MCF 10A (cell line): Measurements from ENCODE around the gene GTF2H2C. TPM values are rescaled to one million over a fixed set of nuclear protein-coding genes. Genes with fewer than 3 reads are reported as not detected.
A peak's percentile ranks its signal among the peaks of the same experiment; 100 is the strongest.
"Not testable (repeated sequence)": the region's sequence is repeated elsewhere in the genome, so short reads cannot be mapped to it uniquely, and the experiment has no call there.

Source experiments
- Bru-seq: library from RNA; stranded (reverse); fragments of 400-500 nt; gene quantifications from one replicate; lab custom pipeline; 2021; lab: Mats Ljungman, UMichigan
- BruChase-seq, 2 experiments: library from RNA; stranded (reverse); fragments of 400-500 nt; gene quantifications; one replicate each; lab custom pipeline; 2021; lab: Mats Ljungman, UMichigan
- BruUV-seq: library from RNA; stranded (reverse); fragments of 400-500 nt; replicated peaks from 2 replicates; lab custom pipeline; 2021; lab: Mats Ljungman, UMichigan
- CTCF ChIA-PET: fragments of 300-600 bp; sonication (Branson Sonifier 250); formaldehyde crosslinking; extraction: SDS; loops from one replicate; lab custom pipeline; 2021; ENCODE audit warnings: antibody characterized with exemption, inconsistent platforms; lab: Yijun Ruan, JAX
- POLR2A ChIA-PET: fragments of 300-600, 350-650 bp; sonication (Branson Sonifier 250); formaldehyde crosslinking; extraction: SDS; loops from one replicate; lab custom pipeline; 2020; ENCODE audit warnings: antibody characterized with exemption, inconsistent platforms; lab: Yijun Ruan, JAX
- DNase-seq: peaks from one replicate; pipeline ENCODE4 v3.0.0-alpha.2; 2018; ENCODE audit not compliant: unreplicated experiment
- H3K27ac Mint-ChIP-seq: one replicate; pipeline ENCODE4 v1.8.0; 2022; ENCODE audit warnings: mild to moderate bottlenecking, low read depth, mixed read lengths; ENCODE audit not compliant: unreplicated experiment
- H3K27me3 Mint-ChIP-seq: one replicate; pipeline ENCODE4 v1.8.0; 2022; ENCODE audit warnings: mixed read lengths; ENCODE audit not compliant: insufficient read depth, unreplicated experiment
- H3K36me3 Mint-ChIP-seq: one replicate; pipeline ENCODE4 v1.8.0; 2022; ENCODE audit warnings: mild to moderate bottlenecking, moderate library complexity, mixed read lengths; ENCODE audit not compliant: insufficient read depth, unreplicated experiment
- H3K4me1 Mint-ChIP-seq: one replicate; pipeline ENCODE4 v1.8.0; 2022; ENCODE audit warnings: mixed read lengths; ENCODE audit not compliant: insufficient read depth, unreplicated experiment
- H3K4me3 Mint-ChIP-seq: one replicate; pipeline ENCODE4 v1.8.0; 2022; ENCODE audit warnings: mild to moderate bottlenecking, moderate library complexity, mixed read lengths; ENCODE audit not compliant: unreplicated experiment
- H3K9me3 Mint-ChIP-seq: one replicate; pipeline ENCODE4 v1.8.0; 2022; ENCODE audit warnings: mixed read lengths; ENCODE audit not compliant: unreplicated experiment
- CTCF ChIP-seq: fragments of 200-600 bp; IDR thresholded peaks from one replicate; pipeline ENCODE4 v1.8.0; 2022; ENCODE audit warnings: antibody characterized with exemption, mild to moderate bottlenecking; ENCODE audit not compliant: unreplicated experiment
- intact Hi-C: fragments of 100-400 bp; cut with micrococcal nuclease; formaldehyde crosslinking; loops from 2 replicates; pipeline ENCODE4 v1.14.1; 2022
- long read RNA-seq: library from polyadenylated mRNA; stranded (forward); transcript quantifications from one replicate; pipeline ENCODE4 v2.0.0, GENCODE V29; 2022
- total RNA-seq: library from RNA; stranded (reverse); gene quantifications from 2 replicates; pipeline ENCODE4 v1.2.3, GENCODE V29; 2022

Gene GTF2H2C
- total RNA-seq (35.9 and 42.2 TPM in 2 replicates), Bru-seq, nascent RNA (percentile 57 among the genes with signal in this experiment), BruChase-seq, experiment 1, labeled RNA remaining after a 6-hour chase (percentile 69 among the genes with signal in this experiment), BruChase-seq, experiment 2, labeled RNA remaining after a 2-hour chase (percentile 65 among the genes with signal in this experiment)
- long read RNA-seq, transcript GTF2H2C-201 (17 exons, 1,803 nt) = major isoform, 7 of 45 reads
- long read RNA-seq, transcript GTF2H2C-210 (16 exons, 2,952 nt) = major isoform, 7 of 45 reads
- long read RNA-seq, partial matches to known transcripts = 7 of 45 reads
- long read RNA-seq, other reads (novel, unspliced or antisense) = 23 of 45 reads

GRCh38 chr5:69559908-69560330, at the start of gene GTF2H2C:
GTF2H2C (plus strand) TSS chr5:69560191; CDS start chr5:69565133, 4,942 bp downstream.
- Mint-ChIP-seq H3K27ac (peak within 1 kb of the TSS; percentile 91), H3K4me3 (peak within 1 kb of the TSS; percentile 92)
- BruUV-seq, H3K4me1 Mint-ChIP-seq, CTCF ChIA-PET, H3K9me3 Mint-ChIP-seq, H3K27me3 Mint-ChIP-seq, H3K36me3 Mint-ChIP-seq, intact Hi-C loops: not testable (repeated sequence)
- POLR2A ChIA-PET = interaction anchor here (1.0 to 1.9 kb wide), 2 partner anchors 67 to 466 kb away, joined by 3 to 4 read pairs; partner anchors contain the start of gene SLC30A5
- peak; percentile 42 for TF ChIP-seq CTCF
- peak; percentile 72 for DNase-seq

- Mint-ChIP-seq H3K9me3 (no peaks in the 10 kb centered on the region), H3K27ac (no peak overlapping the region), H3K36me3 (no peaks in the 10 kb centered on the region), H3K4me3 (no peak overlapping the region), H3K4me1 (peaks cover 8% of the 10 kb centered on the region), H3K27me3 (no peaks in the 10 kb centered on the region)
- CTCF ChIA-PET = interaction anchor here (0.6 kb wide), 1 partner anchor 60 kb away, joined by 4 read pairs; no protein-coding TSS in a partner anchor
- BruUV-seq = no TSS peak
- POLR2A ChIA-PET = interaction anchor here (1.3 to 3.2 kb wide), 2 partner anchors 10 to 11 kb away, joined by 3 to 12 read pairs; no protein-coding TSS in a partner anchor
- no peak for DNase-seq
- TF ChIP-seq CTCF = no peak
- intact Hi-C loops = no loop called here
Measured at GRCh38 chr5:69510694-69511093, 49.3 kb upstream of the GTF2H2C start.

- Mint-ChIP-seq H3K9me3 (no peaks in the 10 kb centered on the region), H3K27ac (peak overlapping the region; percentile 62), H3K4me3 (no peak overlapping the region), H3K27me3 (no peaks in the 10 kb centered on the region), H3K36me3 (no peaks in the 10 kb centered on the region), H3K4me1 (peaks cover 13% of the 10 kb centered on the region)
- DNase-seq = peak; percentile 78
- no TSS peak for BruUV-seq
- ChIA-PET CTCF (interaction anchor here (1.2 kb wide), 1 partner anchor 10 kb away, joined by 3 read pairs; no protein-coding TSS in a partner anchor), POLR2A (interaction anchor here (0.5 to 3.2 kb wide), 6 partner anchors 8 to 1397 kb away, joined by 3 to 29 read pairs (median 5); partner anchors contain the start of genes MARVELD2 and OCLN)
- TF ChIP-seq CTCF = no peak
- intact Hi-C loops = no loop called here
Measured at GRCh38 chr5:69512740-69513260, 47.2 kb upstream of the GTF2H2C start.

GRCh38 chr5:69515570-69515969, 44.4 kb upstream of the GTF2H2C start:
- BruUV-seq, CTCF ChIA-PET, H3K36me3 Mint-ChIP-seq: not testable (repeated sequence)

More at GRCh38 chr5:69515570-69515969, 44.4 kb upstream of the GTF2H2C start:
- H3K4me3 Mint-ChIP-seq, intact Hi-C loops, DNase-seq, H3K27me3 Mint-ChIP-seq, H3K27ac Mint-ChIP-seq, H3K9me3 Mint-ChIP-seq: not testable (repeated sequence)
- POLR2A ChIA-PET = interaction anchor here (6.2 kb wide), 1 partner anchor 100 kb away, joined by 45 read pairs; the partner anchor contains the start of gene MARVELD2
- H3K4me1 Mint-ChIP-seq = peaks cover 21% of the 10 kb centered on the region
